Stimulated activated CD8-positive, alpha-beta memory T cell treated with anti-CD3 and anti-CD28 coated beads, Interleukin-4, amount 100 ng/mL, for 4 hours (primary cell): Measurements from ENCODE around the gene NOS3.

ENCODE experiments used
- DNase-seq, 2 donors: peaks; one replicate each; pipeline ENCODE4 v3.0.0-alpha.2; 2020; ENCODE audit warnings: low read depth in 2 of 2, low spot score in 1 of 2

NOS3 gene

GRCh38 chr7:150990416-150991186 lies at the start of gene NOS3:
NOS3 (plus strand) TSS chr7:150991017; CDS start chr7:150993804, 2,787 bp downstream.
- DNase-seq, result no peak

- DNase-seq, result no peak
Measured at GRCh38 chr7:150941351-150942000, 49.3 kb upstream of the NOS3 start.

- no peak for DNase-seq
Measured at GRCh38 chr7:150942001-150942590, 48.7 kb upstream of the NOS3 start.

GRCh38 chr7:150942591-150943452 lies 48.0 kb upstream of the NOS3 start:
- no peak for DNase-seq

GRCh38 chr7:150943453-150943814 lies 47.4 kb upstream of the NOS3 start:
- DNase-seq, result no peak

GRCh38 chr7:150944066-150945042 lies 46.5 kb upstream of the NOS3 start:
- no peak for DNase-seq

- DNase-seq, result no peak
Measured at GRCh38 chr7:150945171-150945852, 45.5 kb upstream of the NOS3 start.

- DNase-seq, result no peak
Measured at GRCh38 chr7:150945853-150946420, 44.9 kb upstream of the NOS3 start.

GRCh38 chr7:150946421-150947240 lies 44.2 kb upstream of the NOS3 start:
- DNase-seq, result no peak

GRCh38 chr7:150947241-150947745 lies 43.5 kb upstream of the NOS3 start:
- DNase-seq, result no peak

GRCh38 chr7:150947761-150948651 lies 42.8 kb upstream of the NOS3 start:
- DNase-seq, result no peak

GRCh38 chr7:150948791-150949251 lies 42.0 kb upstream of the NOS3 start:
- DNase-seq, result no peak

- DNase-seq, result no peak
Measured at GRCh38 chr7:150949564-150949963, 41.3 kb upstream of the NOS3 start.

GRCh38 chr7:150949971-150950491 lies 40.8 kb upstream of the NOS3 start:
- DNase-seq, result no peak

- DNase-seq, result no peak
Measured at GRCh38 chr7:150950496-150951180, 40.2 kb upstream of the NOS3 start.

- no peak for DNase-seq
Measured at GRCh38 chr7:150951181-150951520, 39.7 kb upstream of the NOS3 start.
